Spleen (tissue), 11 donors: ENCODE data around the gene DMRTA2. TPM values are rescaled to one million over a fixed set of nuclear protein-coding genes. Genes with fewer than 3 reads are reported as not detected.

Experiments used
- DNase-seq: peaks from one replicate; pipeline ENCODE4 v3.0.0-alpha.2; 2020
- H3K27ac ChIP-seq, 8 donors: fragments of 200-600 bp; sonication (generic) in 7 of 8; 1 replicate in 4 of 8; 2 replicates in 4 of 8; pipeline versions ENCODE4 v1.5.0 to v1.8.0; 2016 to 2021; ENCODE audit warnings: inconsistent platforms in 4 of 8, mild to moderate bottlenecking in 4 of 8, moderate library complexity in 1 of 8
- H3K27me3 ChIP-seq, 7 donors: fragments of 200-600 bp; sonication (generic) in 6 of 7; replicated peaks in 1 of 7; 1 replicate in 4 of 7; 2 replicates in 3 of 7; pipeline versions ENCODE4 v1.5.0 to v1.8.0; 2016 to 2021; ENCODE audit warnings: inconsistent platforms in 3 of 7, mild to moderate bottlenecking in 1 of 7
- H3K36me3 ChIP-seq, 6 donors: fragments of 200-600 bp; sonication (generic) in 5 of 6; 1 replicate in 4 of 6; 2 replicates in 2 of 6; pipeline versions ENCODE4 v1.5.0 to v1.8.0; 2016 to 2021; ENCODE audit warnings: inconsistent platforms in 2 of 6
- H3K4me1 ChIP-seq, 6 donors: fragments of 200-600 bp; sonication (generic) in 5 of 6; 1 replicate in 3 of 6; 2 replicates in 3 of 6; pipeline versions ENCODE4 v1.5.0 to v1.8.0; 2016 to 2021; ENCODE audit warnings: inconsistent platforms in 3 of 6
- H3K4me3 ChIP-seq, 8 donors: fragments of 200-600 bp; sonication (generic) in 7 of 8; 1 replicate in 4 of 8; 2 replicates in 4 of 8; pipeline versions ENCODE4 v1.5.0 to v1.8.0; 2016 to 2021; ENCODE audit warnings: inconsistent platforms in 4 of 8, mild to moderate bottlenecking in 4 of 8, moderate library complexity in 2 of 8
- H3K9me3 ChIP-seq, 8 donors: fragments of 200-600 bp; sonication (generic) in 7 of 8; 1 replicate in 4 of 8; 2 replicates in 4 of 8; pipeline versions ENCODE4 v1.5.0 to v1.8.0; 2016 to 2021; ENCODE audit warnings: inconsistent platforms in 4 of 8
- POLR2A ChIP-seq, 3 donors: fragments of 450-650 bp; IDR thresholded peaks; one replicate each; pipeline ENCODE4 v1.5.1; 2017; ENCODE audit warnings: antibody characterized with exemption in 3 of 3, mild to moderate bottlenecking in 1 of 3
- POLR2AphosphoS5 ChIP-seq, 3 donors: sonication (generic); formaldehyde crosslinking; IDR thresholded peaks; one replicate each; pipeline ENCODE4 v1.5.1; 2017; ENCODE audit warnings: antibody characterized with exemption in 3 of 3
- WGBS, 5 donors: extraction: QIAGEN DNeasy Blood & Tissue Kit in 3 of 5; methylation state at CpG; one replicate each; pipeline versions ENCODE4 v1.1.5 to v1.1.7; 2013 to 2018; 5-methylcytosine and 5-hydroxymethylcytosine counted together
- intact Hi-C: fragments of 100-400 bp; cut with DNase I; formaldehyde crosslinking; loops from one replicate; pipeline ENCODE4 v1.15.0; 2023; ENCODE audit warnings: low total_unique reads
- polyA plus RNA-seq, 3 donors: library from polyadenylated mRNA; stranded (reverse); fragments of 200-250 nt; gene quantifications; one replicate each; pipeline ENCODE4 v1.2.1, GENCODE V29; 2013
- total RNA-seq, 7 donors: library from RNA; depleted of rRNA in 3 of 7; stranded (reverse); fragments of >200 nt in 3 of 7; fragmentation: NEBNext Ultra II Directional in 4 of 7; extraction: Animal tissue kit (Norgen Biotek cat#: 25700) in 4 of 7; gene quantifications; one replicate each; pipeline versions ENCODE4 v1.1.0 to v1.2.1, GENCODE V29; 2016 to 2021
- TF ChIP-seq, protein P1 (sequence below), 11 experiments: fragments of 200-600 bp in 7 of 11; fragments of 450-650 bp in 4 of 11; sonication (generic) in 4 of 11; IDR thresholded peaks in 8 of 11; conservative IDR thresholded peaks in 3 of 11; 1 replicate in 7 of 11; 2 replicates in 4 of 11; pipeline versions ENCODE4 v1.4.0 to v1.8.0; 2016 to 2021; ENCODE audit warnings: antibody characterized with exemption in 11 of 11, inconsistent platforms in 4 of 11, mild to moderate bottlenecking in 1 of 11
- donor health status: healthy with polysubstance abuse.
- donor health status: DM: no; HTN: no; CAD: no; lungs with moderate emphysema.
- donor health status: DM: no; HTN: no; CAD: no.
- donor health status: Bipolar disorder and iron deficiency.
- donor health status: healthy.
- donor health status: DM: no; HTN: no; CAD: no.
- donor health status: DM: yes; HTN: yes; CAD: no.

Gene DMRTA2
- total and polyA plus RNA-seq, 10 donors = 0.03 to 0.15 (median 0.09) TPM; not detected in 6

DNA sequence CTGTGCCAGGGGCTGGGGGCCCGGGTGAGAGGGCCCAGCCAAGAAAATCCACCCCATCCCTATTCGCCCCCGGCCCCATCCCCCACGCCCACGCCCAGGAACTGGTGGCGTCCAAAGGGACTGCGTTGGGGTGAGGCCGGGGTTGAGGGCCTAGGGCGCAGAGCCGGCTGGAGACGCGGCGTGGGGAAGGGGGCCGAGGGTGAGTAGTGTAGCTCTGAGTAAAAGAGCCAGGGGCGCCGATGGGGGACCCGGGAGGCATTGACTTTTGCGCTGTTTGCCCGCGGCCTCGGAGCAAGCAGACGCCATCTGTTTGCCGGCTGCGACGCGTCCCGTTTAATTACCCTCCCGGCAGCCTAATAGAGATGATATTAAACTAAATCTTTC, 3.5 kb upstream of the DMRTA2 start:
- H3K4me1 ChIP-seq = peaks cover 22 to 63% (median 56%) of the 10 kb centered on the region in 6 donors
- peaks cover 17 to 100% (median 100%) of the 10 kb centered on the region in 7 donors for H3K27me3 ChIP-seq
- intact Hi-C loops = no loop called here
- peaks cover 0 to 3% (median 0%) of the 10 kb centered on the region in 8 donors for H3K9me3 ChIP-seq
- 3 to 10% (median 4%) methylated on average over 20 to 28 of the region's 28 CpGs for WGBS, 5 donors
- no peaks in the 10 kb centered on the region for H3K36me3 ChIP-seq
- peak overlapping the region in 2 of 8 donors; percentile 0 to 4 for H3K4me3 ChIP-seq
- no peak overlapping the region for H3K27ac ChIP-seq
- DNase-seq = no peak
- no peak for TF ChIP-seq POLR2A (IDR thresholded peaks at IDR 0.05)
- TF ChIP-seq, protein P1, sequence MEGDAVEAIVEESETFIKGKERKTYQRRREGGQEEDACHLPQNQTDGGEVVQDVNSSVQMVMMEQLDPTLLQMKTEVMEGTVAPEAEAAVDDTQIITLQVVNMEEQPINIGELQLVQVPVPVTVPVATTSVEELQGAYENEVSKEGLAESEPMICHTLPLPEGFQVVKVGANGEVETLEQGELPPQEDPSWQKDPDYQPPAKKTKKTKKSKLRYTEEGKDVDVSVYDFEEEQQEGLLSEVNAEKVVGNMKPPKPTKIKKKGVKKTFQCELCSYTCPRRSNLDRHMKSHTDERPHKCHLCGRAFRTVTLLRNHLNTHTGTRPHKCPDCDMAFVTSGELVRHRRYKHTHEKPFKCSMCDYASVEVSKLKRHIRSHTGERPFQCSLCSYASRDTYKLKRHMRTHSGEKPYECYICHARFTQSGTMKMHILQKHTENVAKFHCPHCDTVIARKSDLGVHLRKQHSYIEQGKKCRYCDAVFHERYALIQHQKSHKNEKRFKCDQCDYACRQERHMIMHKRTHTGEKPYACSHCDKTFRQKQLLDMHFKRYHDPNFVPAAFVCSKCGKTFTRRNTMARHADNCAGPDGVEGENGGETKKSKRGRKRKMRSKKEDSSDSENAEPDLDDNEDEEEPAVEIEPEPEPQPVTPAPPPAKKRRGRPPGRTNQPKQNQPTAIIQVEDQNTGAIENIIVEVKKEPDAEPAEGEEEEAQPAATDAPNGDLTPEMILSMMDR (IDR thresholded peaks at IDR 0.05 in 8 of 11, conservative IDR thresholded peaks at IDR 0.05 in 3 of 11) = no peak
- no peak for TF ChIP-seq POLR2AphosphoS5 (IDR thresholded peaks at IDR 0.05)

DNA sequence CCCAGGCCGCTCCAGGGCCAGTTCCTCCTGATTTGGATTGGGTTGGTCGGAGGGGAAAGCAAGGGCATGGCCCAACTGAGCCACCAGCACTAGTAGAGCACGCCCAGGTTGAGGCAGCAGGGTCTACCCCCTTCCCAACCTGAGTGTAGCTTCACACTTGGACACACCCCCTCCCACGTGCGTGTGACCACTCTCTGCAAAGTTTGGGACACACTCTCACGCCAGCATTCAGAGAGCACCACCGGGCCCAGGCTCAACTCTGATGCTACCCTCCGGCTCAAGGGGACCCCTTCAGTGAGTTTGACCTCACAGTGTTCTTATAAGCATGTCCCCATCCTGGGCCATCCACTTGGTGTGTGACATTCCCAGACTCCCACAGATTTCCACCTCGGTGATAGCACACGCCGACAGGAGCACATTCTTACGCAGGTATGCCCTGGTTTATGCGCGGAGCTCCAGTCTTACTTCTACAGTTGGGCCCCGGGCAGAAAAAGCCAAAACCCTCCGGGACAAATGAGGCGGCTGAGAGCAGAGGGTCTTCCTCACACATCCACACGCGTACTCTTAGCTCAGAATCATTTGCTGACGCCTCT, 3.0 kb upstream of the DMRTA2 start:
- Histone ChIP-seq H3K4me1 (peaks cover 22 to 68% (median 58%) of the 10 kb centered on the region in 6 donors), H3K36me3 (no peaks in the 10 kb centered on the region), H3K27me3 (peaks cover 15 to 100% (median 100%) of the 10 kb centered on the region in 7 donors), H3K27ac (no peak overlapping the region), H3K9me3 (peaks cover 0 to 3% (median 0%) of the 10 kb centered on the region in 8 donors), H3K4me3 (peak overlapping the region in 1 of 8 donors; percentile 66)
- WGBS, 5 donors = 12 to 20% (median 17%) methylated on average over 12 to 20 of the region's 20 CpGs
- DNase-seq = no peak
- intact Hi-C loops = no loop called here
- TF ChIP-seq POLR2AphosphoS5 (IDR thresholded peaks at IDR 0.05) (no peak), POLR2A (IDR thresholded peaks at IDR 0.05) (no peak)
- TF ChIP-seq, protein P1 (IDR thresholded peaks at IDR 0.05 in 8 of 11, conservative IDR thresholded peaks at IDR 0.05 in 3 of 11) = no peak

DNA sequence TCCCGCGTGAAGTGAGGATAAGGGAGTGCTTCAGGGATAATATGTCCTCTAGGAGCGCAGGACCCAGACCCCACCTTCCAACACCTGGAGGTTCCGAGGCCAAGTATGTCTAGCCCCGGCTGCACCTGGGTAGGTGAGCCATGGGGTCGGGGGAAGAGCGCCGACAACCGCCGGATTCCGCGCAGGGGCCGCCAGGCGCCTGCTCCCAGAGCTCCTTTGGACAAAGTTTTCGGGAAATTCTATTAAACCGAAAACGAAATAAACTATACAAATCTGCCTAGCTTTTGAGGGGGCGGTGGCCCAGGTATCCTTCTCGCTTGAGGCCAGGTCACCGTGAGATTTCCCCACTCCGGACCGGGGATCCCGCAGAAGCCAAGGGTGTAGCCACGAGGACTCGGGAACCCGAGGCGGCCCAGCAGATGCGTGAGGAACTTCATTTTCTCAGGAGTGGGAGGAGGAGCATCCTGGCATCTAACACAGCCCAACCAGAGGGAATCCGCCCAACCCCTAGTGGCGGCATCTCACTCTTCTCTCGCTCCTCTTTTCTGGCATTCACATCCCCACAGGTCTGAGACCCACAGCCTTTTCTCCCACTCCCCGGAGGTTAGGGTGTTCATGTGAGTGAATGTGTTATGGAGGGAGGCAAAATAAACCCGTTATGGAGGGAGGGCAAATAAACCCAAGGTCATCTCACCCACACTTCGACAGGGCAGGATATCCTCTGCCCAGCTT, 2.3 kb upstream of the DMRTA2 start:
- no peak for DNase-seq
- no peaks in the 10 kb centered on the region for H3K36me3 ChIP-seq
- 7 to 12% (median 9%) methylated on average over 21 to 34 of the region's 34 CpGs for whole genome bisulfite sequencing, 5 donors
- H3K27ac ChIP-seq = no peak overlapping the region
- TF ChIP-seq POLR2A (IDR thresholded peaks at IDR 0.05) = no peak
- peak in 2 of 3 donors; percentile 21 to 53 for TF ChIP-seq POLR2AphosphoS5 (IDR thresholded peaks at IDR 0.05)
- TF ChIP-seq, protein P1 (IDR thresholded peaks at IDR 0.05 in 8 of 11, conservative IDR thresholded peaks at IDR 0.05 in 3 of 11) = no peak
- H3K27me3 ChIP-seq = peaks cover 17 to 100% (median 100%) of the 10 kb centered on the region in 7 donors
- peak overlapping the region in 4 of 8 donors; percentile 8 to 66 (median 40) for H3K4me3 ChIP-seq
- H3K9me3 ChIP-seq = peaks cover 0 to 3% (median 0%) of the 10 kb centered on the region in 8 donors
- intact Hi-C loops = no loop called here
- H3K4me1 ChIP-seq = peaks cover 28 to 74% (median 65%) of the 10 kb centered on the region in 6 donors

DNA sequence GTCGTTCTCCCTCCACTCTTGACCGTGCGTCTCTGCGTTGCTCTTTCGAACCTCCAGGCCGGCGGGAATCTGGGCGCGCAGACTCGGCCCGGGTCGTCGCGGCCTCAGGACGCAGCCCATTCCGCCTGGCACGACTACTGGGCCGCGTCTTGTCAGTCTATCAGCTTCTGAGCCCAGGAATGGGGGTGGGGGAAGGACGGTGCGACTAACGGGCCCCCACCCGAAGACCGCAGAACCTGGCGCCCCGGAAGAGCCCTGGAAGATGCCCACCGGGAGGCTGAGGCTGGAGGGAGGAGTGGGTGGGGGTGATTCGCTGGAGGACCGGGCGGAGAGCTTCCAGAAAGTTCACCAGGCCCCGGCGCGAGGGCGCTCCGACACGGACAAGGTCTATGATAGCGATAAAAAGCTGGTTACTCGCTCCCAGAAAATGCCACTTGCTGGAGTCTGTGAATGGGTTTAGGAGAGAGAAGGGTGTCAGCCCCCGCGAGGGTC, 1.7 kb upstream of the DMRTA2 start:
- no peak for DNase-seq
- intact Hi-C loops = no loop called here
- peaks cover 13 to 100% (median 100%) of the 10 kb centered on the region in 7 donors for H3K27me3 ChIP-seq
- peak in 1 of 3 donors; percentile 15 for TF ChIP-seq POLR2AphosphoS5 (IDR thresholded peaks at IDR 0.05)
- TF ChIP-seq, protein P1 (IDR thresholded peaks at IDR 0.05 in 8 of 11, conservative IDR thresholded peaks at IDR 0.05 in 3 of 11) = no peak
- H3K4me1 ChIP-seq = peaks cover 28 to 80% (median 69%) of the 10 kb centered on the region in 6 donors
- H3K36me3 ChIP-seq = no peaks in the 10 kb centered on the region
- no peak overlapping the region for H3K27ac ChIP-seq
- H3K4me3 ChIP-seq = peak overlapping the region in 7 of 8 donors; percentile 34 to 66 (median 47)
- 10 to 12% (median 11%) methylated on average over 20 to 40 of the region's 40 CpGs for WGBS, 5 donors
- H3K9me3 ChIP-seq = peaks cover 0 to 3% (median 0%) of the 10 kb centered on the region in 8 donors
